Measurements from ENCODE around the gene TRAPPC3L. TPM values are rescaled to one million over a fixed set of nuclear protein-coding genes. Genes with fewer than 3 reads are reported as not detected.

TRAPPC3L gene
- total and polyA plus RNA-seq, 2 of the 8 experiments (the other 6 are each of a cell fraction or from before 2014, with no cell fraction given) = not detected

DNA sequence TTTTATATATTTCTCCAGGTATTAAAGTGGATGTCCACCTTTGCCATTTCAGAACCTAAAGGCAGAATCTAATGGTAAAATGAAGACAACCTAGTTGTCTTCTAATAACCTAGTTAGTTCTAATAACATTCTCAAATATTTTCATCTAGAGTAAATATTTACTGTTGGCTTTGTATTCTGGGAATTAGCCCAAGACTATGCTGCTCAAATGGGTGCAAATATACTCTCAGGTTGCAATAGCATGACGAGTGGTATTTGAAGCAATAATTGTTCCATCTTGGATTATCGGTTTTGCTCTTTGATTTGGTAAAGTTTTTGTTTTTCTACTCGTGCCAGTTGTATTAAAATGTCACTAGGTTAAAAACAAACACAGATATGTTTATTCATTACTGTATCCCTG lies 49.8 kb upstream of the TRAPPC3L start:
- no peak overlapping the region for H2AFZ ChIP-seq (ENCODE audit: low read length)
- no peak overlapping the region for H4K5ac ChIP-seq (ENCODE audit: insufficient read length, low read depth, low read length)
- ChIA-PET POLR2A (ENCODE audit: partially characterized antibody) (no interaction called here), CTCF (ENCODE audit: partially characterized antibody) (no interaction called here)
- no peak overlapping the region for H3K18ac ChIP-seq (ENCODE audit: extremely low read depth, low read length)
- FAIRE-seq (no peak), DNase-seq (ENCODE audit: low read depth in 1 of 2, low spot score in 2 of 2) (no peak)
- H2BK12ac ChIP-seq (ENCODE audit: low read depth, low read length) = no peak overlapping the region
- no peak overlapping the region for H3K56ac ChIP-seq (replicated peaks; ENCODE audit: insufficient read length, low read depth, low read length)
- no peak overlapping the region for H3K4me3 ChIP-seq (ENCODE audit: extremely low read depth in 1 of 4, insufficient read depth in 2 of 4, low read depth in 3 of 4, low read length in 4 of 4)
- H3K4me2 ChIP-seq (ENCODE audit: insufficient read depth in 1 of 2, low read depth in 2 of 2, low read length in 2 of 2) = no peak overlapping the region
- no peaks in the 10 kb centered on the region for H3K27me3 ChIP-seq (replicated peaks in 1 of 4; ENCODE audit: control insufficient read depth in 3 of 4, extremely low read depth in 1 of 4, insufficient read depth in 3 of 4, low read length in 3 of 4)
- no peak overlapping the region for H3K23ac ChIP-seq (ENCODE audit: insufficient read length)
- TF ChIP-seq POLR2A (IDR thresholded peaks at IDR 0.05; ENCODE audit: control extremely low read depth in 1 of 2, low read depth in 2 of 2, low read length in 2 of 2) = no peak
- TF ChIP-seq SP4 (IDR thresholded peaks at IDR 0.05; ENCODE audit: low read length) = no peak
- no peak for TF ChIP-seq HDAC2 (IDR thresholded peaks at IDR 0.05; ENCODE audit: borderline replicate concordance in 1 of 2, low read depth in 2 of 2, low read length in 2 of 2)
- no peak for TF ChIP-seq SRF (IDR thresholded peaks at IDR 0.05; ENCODE audit: low read depth, low read length)
- TF ChIP-seq SIN3A (conservative IDR thresholded peaks at IDR 0.05 in 1 of 2, IDR thresholded peaks at IDR 0.05 in 1 of 2; ENCODE audit: low read depth in 1 of 2, low read length in 2 of 2) = no peak
- no peak for TF ChIP-seq KDM4A (IDR thresholded peaks at IDR 0.05; ENCODE audit: low read depth, low read length, severe bottlenecking)
- TF ChIP-seq, protein P1, sequence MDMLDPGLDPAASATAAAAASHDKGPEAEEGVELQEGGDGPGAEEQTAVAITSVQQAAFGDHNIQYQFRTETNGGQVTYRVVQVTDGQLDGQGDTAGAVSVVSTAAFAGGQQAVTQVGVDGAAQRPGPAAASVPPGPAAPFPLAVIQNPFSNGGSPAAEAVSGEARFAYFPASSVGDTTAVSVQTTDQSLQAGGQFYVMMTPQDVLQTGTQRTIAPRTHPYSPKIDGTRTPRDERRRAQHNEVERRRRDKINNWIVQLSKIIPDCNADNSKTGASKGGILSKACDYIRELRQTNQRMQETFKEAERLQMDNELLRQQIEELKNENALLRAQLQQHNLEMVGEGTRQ (IDR thresholded peaks at IDR 0.05; ENCODE audit: low read length) = no peak
- TF ChIP-seq CREB1 (IDR thresholded peaks at IDR 0.05) = no peak
- TF ChIP-seq CHD2 (IDR thresholded peaks at IDR 0.05; ENCODE audit: low read length) = no peak
- no peak for TF ChIP-seq FOSL1 (IDR thresholded peaks at IDR 0.05; ENCODE audit: insufficient read depth, low read depth, low read length)
- H3K79me2 ChIP-seq (ENCODE audit: control insufficient read depth in 1 of 2, insufficient read depth in 2 of 2, low read length in 2 of 2) = no peaks in the 10 kb centered on the region
- H2AK5ac ChIP-seq (ENCODE audit: low read depth, low read length) = no peak overlapping the region
- no peak overlapping the region for H3K9ac ChIP-seq (replicated peaks in 1 of 4; ENCODE audit: extremely low read depth in 1 of 4, low read depth in 3 of 4, low read length in 3 of 4)
- no peak overlapping the region for H2BK20ac ChIP-seq (ENCODE audit: low read length)
- WGBS, 2 experiments (ENCODE audit: extremely low coverage in 1 of 2, insufficient coverage in 1 of 2, insufficient read length in 1 of 2, insufficient replicate concordance in 2 of 2, low coverage in 1 of 2, low lambda C conversion rate in 2 of 2, missing lambda C conversion rate in 1 of 2) = 90% methylated on average over 3 of the region's 3 CpGs; no CpG with 5 or more reads in 1 of the 2 experiments
- H3K27ac ChIP-seq (ENCODE audit: low read depth, low read length) = no peak overlapping the region
- H2BK5ac ChIP-seq (ENCODE audit: low read depth, low read length) = no peak overlapping the region
- H3K23me2 ChIP-seq (ENCODE audit: low read depth, low read length) = no peaks in the 10 kb centered on the region
- H4K91ac ChIP-seq (replicated peaks; ENCODE audit: insufficient read length, low read length) = no peak overlapping the region
- no peaks in the 10 kb centered on the region for H3K9me3 ChIP-seq (ENCODE audit: insufficient read depth in 2 of 2, low read depth in 1 of 2, low read length in 1 of 2)
- H3K4me1 ChIP-seq (replicated peaks in 1 of 4; ENCODE audit: control insufficient read depth in 3 of 4, insufficient read depth in 4 of 4, low read length in 3 of 4) = no peaks in the 10 kb centered on the region
- no peak overlapping the region for H3K4ac ChIP-seq (replicated peaks; ENCODE audit: insufficient read length, low read depth, low read length)
- no peak overlapping the region for H4K8ac ChIP-seq (ENCODE audit: extremely low read depth, insufficient read depth, low read length)
- peaks cover 0 to 24% (median 7%) of the 10 kb centered on the region in 4 experiments; a peak in 5 of 8 replicates for H3K36me3 ChIP-seq (ENCODE audit: control insufficient read depth in 2 of 4, insufficient read depth in 4 of 4, low read length in 3 of 4)
- no peak overlapping the region for H2BK15ac ChIP-seq (ENCODE audit: low read length)
- H2BK120ac ChIP-seq (replicated peaks; ENCODE audit: low read depth, low read length) = no peak overlapping the region
- no peaks in the 10 kb centered on the region for H3K79me1 ChIP-seq (ENCODE audit: low read depth, low read length)
- no peak overlapping the region for H3K14ac ChIP-seq (ENCODE audit: insufficient read length)
- no peaks in the 10 kb centered on the region for H4K20me1 ChIP-seq (replicated peaks in 1 of 2; ENCODE audit: control insufficient read depth in 1 of 2, insufficient read depth in 2 of 2, low read length in 2 of 2)

Data from H1 (cell line).